Renal cortical epithelial cell (primary cell): ENCODE data around the gene FOXK1. TPM values are rescaled to one million over a fixed set of nuclear protein-coding genes. Genes with fewer than 3 reads are reported as not detected.
A peak's percentile ranks its signal among the peaks of the same experiment; 100 is the strongest.
"Not testable (repeated sequence)": the region's sequence is repeated elsewhere in the genome, so short reads cannot be mapped to it uniquely, and the experiment has no call there.

Experiments
- DNase-seq: peaks from one replicate; pipeline ENCODE4 v3.0.0-alpha.2; 2011; ENCODE audit warnings: low read depth
- total RNA-seq: library from RNA; depleted of rRNA; stranded (reverse); fragments of >200 nt; gene quantifications from 2 replicates; pipeline ENCODE4 v1.2.3, GENCODE V29; 2014

The FOXK1 gene
- total RNA-seq = 24.3 and 45.8 TPM in 2 replicates

DNA sequence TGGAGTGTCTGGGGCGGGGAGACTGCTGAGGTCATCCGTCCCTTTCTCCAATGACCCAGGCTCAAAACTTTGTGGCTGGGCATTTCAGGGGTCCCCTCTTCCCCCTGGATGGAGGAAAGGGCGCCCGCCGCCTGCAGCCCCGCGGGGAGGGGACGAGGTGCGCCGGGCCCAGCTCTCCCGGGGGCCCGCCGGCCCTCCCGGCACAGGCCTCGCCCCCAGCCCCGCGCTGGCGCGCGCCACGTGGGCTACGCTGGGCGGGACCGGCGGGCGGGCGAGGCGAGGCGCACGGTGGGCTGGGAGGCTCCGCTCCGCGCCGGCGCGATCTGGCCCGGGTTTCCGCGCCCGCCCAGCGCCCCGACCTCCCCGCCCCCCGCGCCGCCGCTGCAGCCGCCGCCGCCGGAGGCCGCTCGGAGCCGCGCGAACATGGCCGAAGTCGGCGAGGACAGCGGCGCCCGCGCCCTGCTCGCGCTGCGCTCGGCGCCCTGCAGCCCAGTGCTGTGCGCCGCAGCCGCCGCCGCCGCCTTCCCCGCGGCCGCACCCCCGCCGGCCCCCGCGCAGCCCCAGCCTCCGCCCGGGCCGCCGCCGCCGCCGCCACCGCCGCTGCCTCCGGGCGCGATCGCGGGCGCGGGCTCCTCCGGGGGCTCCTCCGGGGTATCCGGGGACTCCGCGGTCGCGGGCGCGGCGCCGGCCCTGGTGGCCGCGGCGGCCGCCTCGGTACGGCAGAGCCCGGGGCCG is at the start of gene FOXK1:
FOXK1 (plus strand) TSS at position 410 of the 735 bp plus-strand sequence; CDS start at position 424, 14 bp downstream.
- no peak for DNase-seq

DNA sequence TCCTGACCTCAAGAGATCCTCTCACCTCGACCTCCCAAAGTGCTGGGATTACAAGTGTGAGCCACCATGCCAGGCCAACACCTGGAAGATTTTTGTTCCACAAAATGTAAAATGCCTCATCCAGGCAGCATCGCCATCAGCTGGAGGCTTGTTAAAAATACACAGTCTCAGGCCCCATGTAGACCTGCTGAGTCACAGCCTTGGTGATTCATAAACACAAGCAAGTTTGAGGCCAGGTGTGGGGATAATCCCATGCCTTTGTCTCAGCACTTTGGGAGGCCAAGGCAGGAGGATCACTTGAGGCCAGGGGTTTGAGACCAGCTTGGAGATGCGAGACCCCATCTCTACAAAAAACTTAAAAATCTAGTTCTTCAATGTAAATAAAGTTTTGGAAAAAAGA is 49.1 kb upstream of the FOXK1 start:
- DNase-seq = peak; percentile 74

DNA sequence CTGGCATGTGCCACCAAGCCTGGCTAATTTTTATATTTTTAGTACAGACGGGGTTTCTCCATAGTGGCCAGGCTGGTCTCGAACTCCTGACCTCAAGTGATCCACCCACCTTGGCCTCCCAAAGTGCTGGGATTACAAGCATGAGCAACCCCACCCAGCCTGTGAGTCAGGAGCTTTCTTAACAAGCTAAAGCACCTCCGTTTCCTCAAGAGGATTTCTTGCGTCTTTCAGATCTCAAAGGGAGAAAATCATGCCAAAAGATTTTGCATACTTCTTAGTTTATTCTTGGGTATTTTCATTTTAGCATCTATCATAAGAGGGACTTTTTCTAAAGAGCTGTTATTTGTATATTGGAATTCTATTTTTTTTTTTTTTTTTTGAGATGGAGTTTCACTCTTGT is 47.9 kb upstream of the FOXK1 start:
- no peak for DNase-seq

DNA sequence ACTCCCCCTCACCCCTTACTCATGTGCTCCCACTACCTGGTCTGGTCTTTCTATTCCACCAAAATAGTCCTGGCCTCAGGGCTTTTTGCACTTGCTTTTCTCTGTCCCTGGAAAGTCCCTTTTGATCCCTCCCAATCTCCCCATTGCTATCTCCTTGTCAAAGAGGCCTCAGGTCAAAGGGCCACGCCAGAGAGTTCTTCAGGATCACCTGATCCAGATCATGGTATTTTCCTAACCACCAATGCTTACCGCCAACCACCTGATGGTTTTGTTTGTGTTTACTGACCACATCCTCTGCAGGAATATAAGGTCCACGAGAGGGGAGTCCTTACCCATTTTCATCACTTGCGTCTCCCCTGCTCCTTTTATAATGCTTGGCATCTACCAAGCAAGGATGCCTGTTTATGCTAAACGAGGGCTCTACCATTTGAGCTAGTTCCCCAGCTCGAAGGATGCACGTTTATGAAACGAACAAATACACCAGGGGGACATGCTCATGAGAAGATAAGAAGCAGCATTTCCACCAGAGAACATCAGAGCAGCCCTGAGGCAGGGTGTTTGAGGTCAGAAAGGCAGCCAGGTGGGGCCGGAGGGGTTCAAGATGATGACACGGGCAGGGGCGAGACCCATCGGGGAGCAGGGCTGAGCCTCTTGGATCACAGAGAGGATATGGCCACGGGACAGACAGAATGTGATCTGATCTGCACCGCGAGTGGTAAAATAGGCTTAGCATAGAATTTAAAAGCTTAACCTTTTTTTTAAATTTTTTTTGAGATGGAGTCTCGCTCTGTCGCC is 43.1 kb upstream of the FOXK1 start:
- no peak for DNase-seq

GRCh38 chr7:4641091-4641666 is 40.9 kb upstream of the FOXK1 start:
- DNase-seq = no peak

DNA sequence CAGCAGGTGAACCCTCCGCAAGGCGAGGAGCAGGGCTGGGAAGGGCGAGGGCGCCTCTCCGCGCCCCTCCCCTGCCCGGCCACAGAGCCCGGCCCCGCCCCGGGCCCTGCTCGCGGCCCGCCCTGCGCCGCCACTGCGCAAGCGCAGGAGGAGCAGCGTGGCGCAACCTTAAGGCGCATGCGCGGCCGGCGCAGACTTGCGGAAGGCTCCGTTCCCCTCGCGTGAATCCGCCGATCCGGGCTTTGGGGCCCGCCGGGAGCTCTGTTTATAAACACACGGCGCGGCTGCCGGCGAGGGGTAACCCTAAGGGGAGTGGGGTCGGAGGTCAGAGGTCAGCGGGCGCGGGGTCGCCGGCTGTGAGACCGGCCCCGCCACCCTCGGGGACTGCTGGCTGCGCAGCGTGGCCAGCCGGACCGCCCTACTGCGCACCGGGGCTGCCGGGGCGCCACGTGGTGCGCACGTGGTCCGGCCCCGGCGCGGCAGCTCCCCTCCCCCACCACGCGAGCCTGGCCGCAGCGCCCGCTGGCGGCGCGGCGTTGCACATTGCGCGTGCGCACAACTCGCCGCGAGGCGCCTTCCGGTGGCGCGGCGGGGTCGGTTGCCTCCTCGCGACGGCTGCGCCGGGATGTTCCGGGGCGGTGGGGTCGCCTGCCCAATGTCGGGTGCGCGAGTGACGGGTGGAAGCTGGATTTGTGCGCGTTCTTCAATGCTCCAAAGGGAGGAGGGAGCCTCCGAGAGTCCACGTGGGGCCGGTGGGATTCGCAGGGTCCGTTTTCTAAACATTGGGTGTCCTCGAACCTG is 40.2 kb upstream of the FOXK1 start:
- DNase-seq = peak; percentile 77

- DNase-seq = no peak
Observed at GRCh38 chr7:4642468-4643203, 39.5 kb upstream of the FOXK1 start.

GRCh38 chr7:4643204-4643471 is 39.0 kb upstream of the FOXK1 start:
- not testable (repeated sequence) for DNase-seq

- DNase-seq = no peak
Observed at GRCh38 chr7:4645246-4645645, 36.8 kb upstream of the FOXK1 start.

DNA sequence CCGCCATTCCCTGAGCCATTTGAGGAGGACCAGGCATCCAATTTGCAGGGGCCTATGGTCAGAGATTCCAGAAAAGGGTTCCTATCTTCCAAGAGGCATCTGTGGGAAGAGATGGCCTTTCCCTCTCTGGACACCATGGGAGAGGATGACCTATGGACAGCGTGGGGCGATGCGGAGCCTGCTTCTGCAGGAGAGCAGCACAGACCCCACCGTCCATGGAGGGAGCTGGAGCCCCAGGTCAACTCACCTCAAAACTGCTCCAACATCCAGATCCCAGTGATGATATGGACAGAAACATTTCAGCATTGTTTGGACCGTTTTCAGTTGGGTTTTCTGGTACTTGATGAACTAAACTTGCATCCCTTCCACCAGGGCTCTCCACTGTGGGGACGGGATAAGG is 34.0 kb upstream of the FOXK1 start:
- DNase-seq = no peak

GRCh38 chr7:4650433-4651047 is 31.6 kb upstream of the FOXK1 start:
- peak; percentile 19 for DNase-seq

- DNase-seq = no peak
Observed at GRCh38 chr7:4653771-4654170, 28.3 kb upstream of the FOXK1 start.

DNA sequence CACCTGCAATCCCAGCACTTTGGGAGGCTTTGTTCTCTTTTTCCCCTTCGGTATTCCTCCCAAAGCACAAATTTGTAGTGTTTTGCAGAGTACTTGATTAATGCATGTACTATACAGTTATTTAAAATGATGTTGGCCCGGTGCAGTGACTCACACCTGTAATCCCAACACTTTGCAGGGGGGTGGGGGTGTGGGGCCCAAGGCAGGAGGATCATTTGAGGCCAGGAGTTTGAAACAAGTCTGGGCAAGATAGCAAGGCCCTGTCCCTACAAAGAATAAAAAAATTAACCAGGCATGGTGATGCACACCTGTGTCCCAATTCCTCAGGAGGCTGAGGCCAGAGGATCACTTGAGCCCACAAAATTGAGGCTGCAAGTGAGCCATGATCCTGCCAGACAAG is 26.8 kb upstream of the FOXK1 start:
- DNase-seq = no peak

- DNase-seq = no peak
Observed at GRCh38 chr7:4655896-4656295, 26.2 kb upstream of the FOXK1 start.

DNA sequence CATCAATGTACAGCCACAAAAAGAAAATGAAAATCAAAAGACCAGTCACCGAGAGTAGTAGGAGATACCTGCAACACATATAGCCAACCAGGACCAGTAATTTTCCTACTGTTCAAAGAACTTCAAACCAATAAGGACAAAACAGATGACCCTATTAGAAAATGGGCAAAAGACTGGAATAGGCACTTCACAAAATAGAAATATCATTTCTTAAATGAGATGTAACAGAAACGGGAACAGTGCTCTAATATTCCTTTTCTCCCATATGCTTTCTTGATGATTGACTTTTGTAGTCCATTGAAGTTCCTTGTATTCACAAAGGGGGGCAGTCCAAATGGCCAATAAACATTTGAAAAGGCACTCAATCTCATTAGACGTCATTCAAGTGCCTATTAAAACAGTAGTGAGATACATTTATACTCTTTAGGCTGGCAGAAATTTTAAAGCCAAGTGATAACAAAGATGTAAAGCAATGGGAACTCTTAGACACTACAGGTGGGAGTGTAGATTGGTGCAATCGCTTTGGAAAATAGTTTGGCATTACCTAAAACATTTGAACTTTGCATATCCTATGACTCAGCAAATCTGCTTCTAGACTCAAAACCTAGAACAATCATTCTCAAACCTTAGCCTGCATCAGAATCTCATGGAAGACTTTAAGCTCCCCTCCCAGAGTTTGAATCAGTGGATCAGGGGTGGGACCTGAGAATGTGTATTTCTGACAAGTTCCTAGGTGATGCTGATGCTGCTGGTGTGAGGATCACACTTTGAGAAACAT is 24.3 kb upstream of the FOXK1 start:
- DNase-seq = no peak

GRCh38 chr7:4659551-4660286 is 22.4 kb upstream of the FOXK1 start:
- DNase-seq = no peak

DNA sequence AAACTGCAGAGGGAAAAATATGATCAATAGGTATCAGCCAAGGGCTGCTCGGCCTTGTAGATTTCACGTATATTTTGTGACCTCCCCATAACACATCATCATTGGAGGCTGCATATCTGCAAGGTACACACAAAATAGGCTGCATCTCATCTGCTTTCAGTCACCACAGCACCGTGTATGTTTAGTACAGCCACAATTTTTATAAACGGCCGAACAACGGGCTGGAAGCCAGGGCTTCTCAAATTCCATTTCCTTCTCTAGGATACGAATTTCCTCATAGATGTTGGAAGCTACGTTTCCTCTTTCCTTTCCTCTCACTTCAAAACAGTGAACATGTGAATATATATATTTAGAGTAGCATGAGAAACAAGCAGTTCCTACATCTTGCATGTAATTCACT is 20.2 kb upstream of the FOXK1 start:
- no peak for DNase-seq

DNA sequence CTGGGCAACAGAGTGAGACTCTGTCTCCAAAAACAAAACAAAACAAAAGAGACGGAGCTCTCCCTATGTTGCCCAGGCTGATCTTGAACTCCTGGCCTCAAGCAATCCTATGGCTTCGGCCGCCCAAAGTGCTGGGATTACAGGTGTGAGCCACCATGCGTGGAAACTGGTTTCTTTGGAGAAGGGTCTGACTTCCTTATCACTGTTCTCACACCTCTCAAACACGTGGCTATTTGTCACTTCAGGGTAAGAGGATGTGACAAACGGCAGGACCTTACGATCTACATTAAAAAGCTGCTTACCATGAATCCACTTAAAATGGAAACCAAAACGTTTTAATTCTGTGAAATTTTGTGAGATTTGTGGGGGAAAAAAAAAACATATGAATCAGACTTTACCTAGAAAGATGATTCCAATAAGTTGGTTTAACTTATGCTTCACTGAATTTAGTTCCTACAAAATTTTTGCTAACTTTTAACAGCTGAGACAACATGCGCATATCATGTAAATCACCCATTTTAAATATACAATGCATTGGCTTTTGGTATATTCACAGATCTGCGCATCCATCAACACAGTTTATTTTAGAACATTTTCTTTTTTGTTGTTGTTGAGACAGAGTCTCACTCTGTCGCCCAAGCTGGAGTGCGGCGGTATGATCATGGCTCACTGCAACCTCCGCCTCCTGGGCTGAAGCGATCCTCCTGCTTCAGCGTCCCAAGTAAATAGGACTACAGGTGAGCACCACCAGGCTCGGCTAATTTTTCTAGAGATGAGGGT is 18.7 kb upstream of the FOXK1 start:
- DNase-seq = no peak

DNA sequence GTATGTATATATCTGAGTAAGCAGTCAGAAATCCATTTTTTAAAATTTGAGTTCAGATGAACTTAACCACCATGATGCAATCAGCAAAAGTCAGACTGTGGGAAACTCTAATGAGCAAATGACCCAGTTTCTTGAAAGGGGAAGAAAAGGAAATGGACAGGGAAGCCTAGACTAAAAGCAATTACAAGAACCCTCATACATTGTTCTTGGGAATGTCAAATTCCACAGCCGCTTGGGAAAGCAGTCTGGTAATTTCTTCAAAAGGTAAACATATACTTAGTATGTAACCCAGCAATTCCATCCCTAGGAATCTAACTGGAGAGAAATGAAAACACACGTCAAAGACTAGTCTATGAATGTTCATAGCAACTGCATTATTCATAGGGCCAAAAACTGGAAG is 16.4 kb upstream of the FOXK1 start:
- DNase-seq = peak; percentile 80
